HCT116 (cell line): ENCODE results near the gene BATF2. TPM values are rescaled to one million over a fixed set of nuclear protein-coding genes. Genes with fewer than 3 reads are reported as not detected.

Experiments
- ATAC-seq: fragments of 200-7000 bp; cut with Tn5 transposase; 2 replicates; pipeline ENCODE4 v1.9.1; 2020; ENCODE audit warnings: mild to moderate bottlenecking, moderate library complexity
- BruUV-seq: library from RNA; stranded (reverse); fragments of 400-500 nt; replicated peaks from 2 replicates; lab custom pipeline; 2021; lab: Mats Ljungman, UMichigan
- CTCF ChIA-PET: fragments of 300-600 bp; sonication (Branson Sonifier 250); formaldehyde crosslinking; loops from one replicate; lab custom pipeline; 2021; ENCODE audit warnings: antibody characterized with exemption; lab: Charles Lee
- POLR2A ChIA-PET: fragments of 300-600, 350-600 bp; sonication (Branson Sonifier 250); formaldehyde crosslinking; loops from one replicate; lab custom pipeline; 2021; ENCODE audit warnings: antibody characterized with exemption; lab: Charles Lee
- RAD21 ChIA-PET, 2 experiments: fragments of 300-600 bp; sonication (Branson Sonifier 250); formaldehyde crosslinking; loops; one replicate each; lab custom pipeline; 2023; ENCODE audit warnings: low total read pairs in 2 of 2; ENCODE audit not compliant: uncharacterized antibody in 2 of 2, unreplicated experiment in 2 of 2, low non-redundant PET in 1 of 2; lab: Charles Lee
- DNase-seq: peaks from one replicate; pipeline ENCODE4 v3.0.0-alpha.2; 2010; ENCODE audit warnings: low read depth, low spot score
- H2AFZ ChIP-seq: fragments of 200-600 bp; shearing (Covaris generic), sonication (generic); 2 replicates; pipeline ENCODE4 v1.6.1; 2017; ENCODE audit warnings: low read depth, mixed run types, mixed read lengths, antibody characterized with exemption, low read length; ENCODE audit not compliant: poor library complexity, severe bottlenecking
- H3K27ac ChIP-seq: 2 replicates; pipeline ENCODE4 v1.5.1; 2012; ENCODE audit warnings: low read depth, low read length
- H3K27me3 ChIP-seq: fragments of 200-600 bp; sonication (generic); 2 replicates; pipeline ENCODE4 v1.6.1; 2016; ENCODE audit warnings: mixed run types, low read length, mixed read lengths; ENCODE audit not compliant: insufficient read depth
- H3K36me3 ChIP-seq, 2 experiments: fragments of 200-500 bp in 1 of 2; fragments of 200-600 bp in 1 of 2; sonication (Bioruptor generic) in 1 of 2; sonication (generic) in 1 of 2; 2 replicates each; pipeline versions ENCODE4 v1.5.1 to v1.6.1; 2014 to 2016; ENCODE audit warnings: low read length in 2 of 2, inconsistent platforms in 1 of 2, mixed read lengths in 1 of 2, mixed run types in 1 of 2; ENCODE audit not compliant: insufficient read depth in 2 of 2, control insufficient read depth in 1 of 2
- H3K4me1 ChIP-seq, 2 experiments: fragments of 200-600 bp in 1 of 2; sonication (generic) in 1 of 2; 2 replicates each; pipeline versions ENCODE4 v1.5.1 to v1.6.1; 2012 to 2017; ENCODE audit warnings: low read length in 2 of 2, inconsistent platforms in 1 of 2, mild to moderate bottlenecking in 1 of 2, mixed read lengths in 1 of 2, mixed run types in 1 of 2, moderate library complexity in 1 of 2; ENCODE audit not compliant: insufficient read depth in 2 of 2, control insufficient read depth in 1 of 2
- H3K4me2 ChIP-seq: fragments of 200-600 bp; sonication (generic); 2 replicates; pipeline ENCODE4 v1.6.1; 2017; ENCODE audit warnings: mixed run types, low read length, mixed read lengths
- H3K4me3 ChIP-seq, 2 experiments: fragments of 200-600 bp in 1 of 2; sonication (generic) in 1 of 2; replicated peaks in 1 of 2; 2 replicates each; pipeline ENCODE4 v1.5.1; 2011 to 2016; ENCODE audit warnings: low read length in 2 of 2, control low read depth in 1 of 2, low read depth in 1 of 2, mild to moderate bottlenecking in 1 of 2, mixed read lengths in 1 of 2, mixed run types in 1 of 2
- H3K79me2 ChIP-seq: fragments of 200-600 bp; sonication (generic); 2 replicates; pipeline ENCODE4 v1.6.1; 2017; ENCODE audit warnings: mild to moderate bottlenecking, mixed run types, low read length, moderate library complexity, mixed read lengths; ENCODE audit not compliant: insufficient read depth
- H3K9ac ChIP-seq: fragments of 200-600 bp; sonication (generic); 2 replicates; pipeline ENCODE4 v1.6.1; 2016; ENCODE audit warnings: low read length, mixed read lengths
- H3K9me2 ChIP-seq: fragments of 200-600 bp; sonication (generic), shearing (Covaris generic); 2 replicates; pipeline ENCODE4 v1.6.1; 2017; ENCODE audit warnings: mixed run types, mild to moderate bottlenecking, moderate library complexity; ENCODE audit not compliant: insufficient read depth
- H3K9me3 ChIP-seq, 2 experiments: fragments of 200-500 bp in 1 of 2; fragments of 200-600 bp in 1 of 2; sonication (Bioruptor generic) in 1 of 2; sonication (generic) in 1 of 2; 2 replicates each; pipeline ENCODE4 v1.6.1; 2014 to 2017; ENCODE audit warnings: low read length in 2 of 2, mixed read lengths in 2 of 2, inconsistent platforms in 1 of 2, low read depth in 1 of 2, mild to moderate bottlenecking in 1 of 2, mixed run types in 1 of 2, moderate library complexity in 1 of 2; ENCODE audit not compliant: control insufficient read depth in 1 of 2, insufficient read depth in 1 of 2
- H4K20me1 ChIP-seq: fragments of 200-600 bp; sonication (generic), shearing (Covaris generic); 2 replicates; pipeline ENCODE4 v1.6.1; 2017; ENCODE audit warnings: mixed run types, mild to moderate bottlenecking, moderate library complexity; ENCODE audit not compliant: insufficient read depth
- CBX3 ChIP-seq: IDR thresholded peaks from 2 replicates; pipeline ENCODE4 v1.6.1; 2012; ENCODE audit warnings: low read depth
- CTCF ChIP-seq, 3 experiments: fragments of 200-600 bp in 1 of 3; sonication (generic) in 1 of 3; IDR thresholded peaks in 2 of 3; conservative IDR thresholded peaks in 1 of 3; 2 replicates each; pipeline ENCODE4 v1.5.1; 2012 to 2017; ENCODE audit warnings: low read depth in 2 of 3, low read length in 2 of 3, antibody characterized with exemption in 1 of 3, borderline replicate concordance in 1 of 3, control low read depth in 1 of 3, mild to moderate bottlenecking in 1 of 3, mixed read lengths in 1 of 3, mixed run types in 1 of 3, moderate library complexity in 1 of 3; ENCODE audit not compliant: insufficient read depth in 1 of 3
- EZH2 ChIP-seq: fragments of 200-600 bp; sonication (generic); IDR thresholded peaks from 2 replicates; pipeline ENCODE4 v1.6.1; 2017; ENCODE audit warnings: antibody characterized with exemption, mixed run types
- EZH2phosphoT487 ChIP-seq: fragments of 200-600 bp; IDR thresholded peaks from 2 replicates; pipeline ENCODE4 v1.6.1; 2018; ENCODE audit warnings: antibody characterized with exemption, borderline replicate concordance
- FOSL1 ChIP-seq: IDR thresholded peaks from 2 replicates; pipeline ENCODE4 v1.6.1; 2012; ENCODE audit warnings: low read depth
- POLR2A ChIP-seq: IDR thresholded peaks from 2 replicates; pipeline ENCODE4 v1.7.0; 2011; ENCODE audit warnings: borderline replicate concordance; ENCODE audit not compliant: insufficient read depth, insufficient read length; ENCODE audit errors: extremely low read depth
- SIN3A ChIP-seq: IDR thresholded peaks from 2 replicates; pipeline ENCODE4 v1.6.1; 2012; ENCODE audit warnings: low read depth
- SP1 ChIP-seq: IDR thresholded peaks from 2 replicates; pipeline ENCODE4 v1.6.1; 2012; ENCODE audit warnings: low read depth
- TCF7L2 ChIP-seq: IDR thresholded peaks from 2 replicates; pipeline ENCODE4 v1.7.0; 2011; ENCODE audit warnings: borderline replicate concordance, inconsistent platforms; ENCODE audit not compliant: insufficient read depth, insufficient read length; ENCODE audit errors: extremely low read depth
- ZFX ChIP-seq: fragments of 450-650 bp; IDR thresholded peaks from 2 replicates; pipeline ENCODE4 v1.6.1; 2017
- ZNF274 ChIP-seq: fragments of 200-500 bp; sonication (Bioruptor generic); IDR thresholded peaks from 2 replicates; pipeline ENCODE4 v1.6.1; 2014; ENCODE audit warnings: mild to moderate bottlenecking, low read depth, low read length, inconsistent platforms
- intact Hi-C: fragments of 100-400 bp; cut with micrococcal nuclease; formaldehyde crosslinking; loops from 2 replicates; pipeline ENCODE4 v1.10.0; 2022
- total RNA-seq: library from RNA; stranded (reverse); gene quantifications from one replicate; pipeline ENCODE4 v1.2.1, GENCODE V29; 2021; ENCODE audit not compliant: unreplicated experiment
- TF ChIP-seq, protein P1 (sequence below): IDR thresholded peaks from 2 replicates; pipeline ENCODE4 v1.6.1; 2011; ENCODE audit warnings: mild to moderate bottlenecking, low read length, moderate library complexity; ENCODE audit not compliant: insufficient replicate concordance; ENCODE audit errors: extremely low read depth
- TF ChIP-seq, protein P2 (sequence below): IDR thresholded peaks from 2 replicates; pipeline ENCODE4 v1.6.1; 2012

The BATF2 gene
- total RNA-seq, 1 experiment from 2014 or later, result 2.1 TPM

DNA sequence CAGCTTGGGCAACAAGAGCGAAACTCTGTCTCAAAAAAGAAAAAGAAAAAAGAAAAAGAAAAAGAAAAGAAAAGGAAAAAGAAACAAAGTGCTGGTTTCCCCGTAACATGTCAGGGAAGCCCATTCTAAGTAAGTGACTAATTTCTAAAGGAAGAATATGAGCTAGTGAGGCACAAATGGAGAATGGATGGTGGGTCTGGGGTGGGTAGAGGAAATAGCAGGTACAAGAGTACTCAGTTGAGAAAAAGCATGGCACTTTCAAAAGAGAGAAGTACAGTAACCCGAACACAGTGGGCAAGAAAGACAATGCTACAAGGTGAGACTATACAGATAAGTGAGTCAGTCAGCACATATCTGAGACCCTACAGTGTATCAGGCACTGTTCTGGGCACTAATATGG lies 29.4 kb downstream of the BATF2 start (continued):
- TF ChIP-seq ZNF274, result no peak
- no peak for TF ChIP-seq ZFX
- TF ChIP-seq SP1, result no peak

DNA sequence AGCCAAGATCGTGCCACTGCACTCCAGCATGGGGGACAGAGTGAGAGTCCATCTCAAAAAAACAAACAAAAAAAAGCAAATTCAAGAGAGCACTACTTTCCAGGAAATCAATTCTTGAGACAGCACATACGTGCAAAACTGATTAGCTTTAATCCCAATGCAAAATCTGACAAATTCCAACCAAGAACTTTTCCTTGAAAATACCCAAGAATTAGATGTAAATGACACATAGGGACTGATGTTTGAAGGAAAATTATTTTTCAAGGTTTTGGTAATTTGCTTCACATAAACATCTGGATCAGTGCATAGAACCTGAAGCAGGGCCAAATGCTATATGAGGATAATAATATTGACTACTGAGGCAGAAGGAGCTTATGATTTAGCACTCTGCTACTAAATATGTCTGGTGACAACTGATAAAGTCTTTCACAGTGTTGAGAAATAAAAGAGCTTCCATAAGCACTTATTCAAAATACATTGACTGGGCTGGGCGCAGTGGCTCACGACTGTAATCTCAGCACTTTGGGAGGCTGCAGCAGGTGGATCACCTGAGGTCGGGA lies 33.6 kb downstream of the BATF2 start:
- H2AFZ ChIP-seq, result no peak overlapping the region
- TF ChIP-seq, protein P1, sequence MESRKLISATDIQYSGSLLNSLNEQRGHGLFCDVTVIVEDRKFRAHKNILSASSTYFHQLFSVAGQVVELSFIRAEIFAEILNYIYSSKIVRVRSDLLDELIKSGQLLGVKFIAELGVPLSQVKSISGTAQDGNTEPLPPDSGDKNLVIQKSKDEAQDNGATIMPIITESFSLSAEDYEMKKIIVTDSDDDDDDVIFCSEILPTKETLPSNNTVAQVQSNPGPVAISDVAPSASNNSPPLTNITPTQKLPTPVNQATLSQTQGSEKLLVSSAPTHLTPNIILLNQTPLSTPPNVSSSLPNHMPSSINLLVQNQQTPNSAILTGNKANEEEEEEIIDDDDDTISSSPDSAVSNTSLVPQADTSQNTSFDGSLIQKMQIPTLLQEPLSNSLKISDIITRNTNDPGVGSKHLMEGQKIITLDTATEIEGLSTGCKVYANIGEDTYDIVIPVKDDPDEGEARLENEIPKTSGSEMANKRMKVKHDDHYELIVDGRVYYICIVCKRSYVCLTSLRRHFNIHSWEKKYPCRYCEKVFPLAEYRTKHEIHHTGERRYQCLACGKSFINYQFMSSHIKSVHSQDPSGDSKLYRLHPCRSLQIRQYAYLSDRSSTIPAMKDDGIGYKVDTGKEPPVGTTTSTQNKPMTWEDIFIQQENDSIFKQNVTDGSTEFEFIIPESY, result no peak
- TF ChIP-seq ZNF274, result no peak
- TF ChIP-seq SIN3A, result no peak
- no peak for TF ChIP-seq FOSL1
- no peak for TF ChIP-seq SP1
- no peak for TF ChIP-seq CTCF (IDR thresholded peaks at IDR 0.05 in 2 of 3, conservative IDR thresholded peaks at IDR 0.05 in 1 of 3; ENCODE audit: borderline replicate concordance in 1 of 3, insufficient read depth in 1 of 3, low read depth in 2 of 3, low read length in 2 of 3)
- no peak for TF ChIP-seq EZH2phosphoT487
- no peak for TF ChIP-seq CBX3
- TF ChIP-seq, protein P2, sequence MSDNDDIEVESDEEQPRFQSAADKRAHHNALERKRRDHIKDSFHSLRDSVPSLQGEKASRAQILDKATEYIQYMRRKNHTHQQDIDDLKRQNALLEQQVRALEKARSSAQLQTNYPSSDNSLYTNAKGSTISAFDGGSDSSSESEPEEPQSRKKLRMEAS, result no peak
- no peak for TF ChIP-seq ZFX
- no peak for TF ChIP-seq EZH2
- TF ChIP-seq TCF7L2, result no peak
- TF ChIP-seq POLR2A, result no peak
- ChIA-PET CTCF (no interaction called here), RAD21 (no interaction called here), POLR2A (no interaction called here)
- H3K9me2 ChIP-seq, result no peaks in the 10 kb centered on the region
- BruUV-seq, result no TSS peak
- no peak for ATAC-seq
- intact Hi-C loops, result no loop called here
- no peak overlapping the region for H3K4me2 ChIP-seq
- H3K9me3 ChIP-seq, result no peaks in the 10 kb centered on the region
- no peaks in the 10 kb centered on the region for H3K27me3 ChIP-seq
- H3K36me3 ChIP-seq, result no peaks in the 10 kb centered on the region
- no peak overlapping the region for H3K9ac ChIP-seq
- H4K20me1 ChIP-seq, result no peaks in the 10 kb centered on the region
- no peak overlapping the region for H3K4me3 ChIP-seq
- no peaks in the 10 kb centered on the region for H3K4me1 ChIP-seq
- H3K79me2 ChIP-seq, result no peaks in the 10 kb centered on the region
- no peak for DNase-seq
- H3K27ac ChIP-seq, result no peak overlapping the region
